ENCODE results near the gene PAXIP1.

GRCh38 chr7:155020996-155021395 lies 18.1 kb upstream of the PAXIP1 start:
- TF ChIP-seq, protein P1, sequence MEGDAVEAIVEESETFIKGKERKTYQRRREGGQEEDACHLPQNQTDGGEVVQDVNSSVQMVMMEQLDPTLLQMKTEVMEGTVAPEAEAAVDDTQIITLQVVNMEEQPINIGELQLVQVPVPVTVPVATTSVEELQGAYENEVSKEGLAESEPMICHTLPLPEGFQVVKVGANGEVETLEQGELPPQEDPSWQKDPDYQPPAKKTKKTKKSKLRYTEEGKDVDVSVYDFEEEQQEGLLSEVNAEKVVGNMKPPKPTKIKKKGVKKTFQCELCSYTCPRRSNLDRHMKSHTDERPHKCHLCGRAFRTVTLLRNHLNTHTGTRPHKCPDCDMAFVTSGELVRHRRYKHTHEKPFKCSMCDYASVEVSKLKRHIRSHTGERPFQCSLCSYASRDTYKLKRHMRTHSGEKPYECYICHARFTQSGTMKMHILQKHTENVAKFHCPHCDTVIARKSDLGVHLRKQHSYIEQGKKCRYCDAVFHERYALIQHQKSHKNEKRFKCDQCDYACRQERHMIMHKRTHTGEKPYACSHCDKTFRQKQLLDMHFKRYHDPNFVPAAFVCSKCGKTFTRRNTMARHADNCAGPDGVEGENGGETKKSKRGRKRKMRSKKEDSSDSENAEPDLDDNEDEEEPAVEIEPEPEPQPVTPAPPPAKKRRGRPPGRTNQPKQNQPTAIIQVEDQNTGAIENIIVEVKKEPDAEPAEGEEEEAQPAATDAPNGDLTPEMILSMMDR (IDR thresholded peaks at IDR 0.05): no peak
- TF ChIP-seq POLR2A (IDR thresholded peaks at IDR 0.05) (no peak), EP300 (IDR thresholded peaks at IDR 0.05) (no peak)

All from sigmoid colon (tissue), 4 donors.